Muscle of arm (tissue), 12 donors: ENCODE measurements around the gene CELF4. TPM values are rescaled to one million over a fixed set of nuclear protein-coding genes. Genes with fewer than 3 reads are reported as not detected.
A peak's percentile ranks its signal among the peaks of the same experiment; 100 is the strongest.

Experiments used
- DNase-seq: peaks from one replicate; pipeline ENCODE4 v3.0.0-alpha.2; 2013
- polyA plus RNA-seq, 12 donors: library from polyadenylated mRNA; unstranded; fragments of 120-200 nt; gene quantifications; one replicate each; pipeline ENCODE4 v1.2.1, GENCODE V29; 2013; ENCODE audit not compliant: insufficient read length in 12 of 12

Gene CELF4
- polyA plus RNA-seq, 12 donors, result 0.53 to 9.5 (median 1.1) TPM; not detected in 1

GRCh38 chr18:37285825-37286224, 279.8 kb downstream of the CELF4 start:
- no peak for DNase-seq

GRCh38 chr18:37284260-37284659, 281.3 kb downstream of the CELF4 start:
- DNase-seq, result no peak

GRCh38 chr18:37282386-37283037, 283.1 kb downstream of the CELF4 start:
- DNase-seq, result no peak

- DNase-seq, result no peak
Observed at GRCh38 chr18:37280701-37281393, 284.8 kb downstream of the CELF4 start.

GRCh38 chr18:37277804-37278203, 287.8 kb downstream of the CELF4 start:
- no peak for DNase-seq

- no peak for DNase-seq
Observed at GRCh38 chr18:37276111-37276890, 289.3 kb downstream of the CELF4 start.

- no peak for DNase-seq
Observed at GRCh38 chr18:37275237-37275741, 290.3 kb downstream of the CELF4 start.

GRCh38 chr18:37274309-37275236, 291.0 kb downstream of the CELF4 start:
- no peak for DNase-seq

GRCh38 chr18:37272841-37273240, 292.8 kb downstream of the CELF4 start:
- no peak for DNase-seq

GRCh38 chr18:37272226-37272625, 293.4 kb downstream of the CELF4 start:
- DNase-seq, result no peak

GRCh38 chr18:37270666-37271052, 294.9 kb downstream of the CELF4 start:
- DNase-seq, result no peak

- DNase-seq, result peak; percentile 79
Observed at GRCh38 chr18:37270038-37270665, 295.4 kb downstream of the CELF4 start.

GRCh38 chr18:37266290-37266689, 299.3 kb downstream of the CELF4 start:
- DNase-seq, result no peak

- DNase-seq, result no peak
Observed at GRCh38 chr18:37265382-37265781, 300.2 kb downstream of the CELF4 start.

GRCh38 chr18:37264956-37265355, 300.6 kb downstream of the CELF4 start:
- no peak for DNase-seq

GRCh38 chr18:37261988-37262387, 303.6 kb downstream of the CELF4 start:
- DNase-seq, result no peak

- no peak for DNase-seq
Observed at GRCh38 chr18:37261246-37261840, 304.3 kb downstream of the CELF4 start.

- no peak for DNase-seq
Observed at GRCh38 chr18:37260367-37261093, 305.1 kb downstream of the CELF4 start.

GRCh38 chr18:37259711-37260110, 305.9 kb downstream of the CELF4 start:
- DNase-seq, result no peak

GRCh38 chr18:37258819-37259218, 306.8 kb downstream of the CELF4 start:
- DNase-seq, result no peak
